Neural cell (in vitro differentiated cells): ENCODE results near the gene CCL27. TPM values are rescaled to one million over a fixed set of nuclear protein-coding genes. Genes with fewer than 3 reads are reported as not detected.

Experiments used
- H2AFZ ChIP-seq: fragments of 200-600, 300-800 bp; sonication (generic), shearing (Covaris generic); 2 replicates; pipeline ENCODE4 v1.6.0; 2014; ENCODE audit warnings: low read depth, mild to moderate bottlenecking, antibody characterized with exemption, low read length, moderate library complexity
- H3F3A ChIP-seq: fragments of 200-600 bp; shearing (Covaris generic); 2 replicates; pipeline ENCODE4 v1.6.1; 2016; ENCODE audit warnings: mild to moderate bottlenecking, moderate library complexity, mixed read lengths, antibody characterized with exemption, low read length; ENCODE audit not compliant: insufficient read depth, poor library complexity, severe bottlenecking
- H3K27ac ChIP-seq: fragments of 200-600, 300-800 bp; sonication (generic), shearing (Covaris generic); 2 replicates; pipeline ENCODE4 v1.5.1; 2014; ENCODE audit warnings: mild to moderate bottlenecking, low read length, moderate library complexity
- H3K27me3 ChIP-seq: fragments of 300-800, 200-600 bp; sonication (generic), shearing (Covaris generic); 2 replicates; pipeline ENCODE4 v1.6.0; 2014; ENCODE audit warnings: mild to moderate bottlenecking, low read depth, low read length, moderate library complexity; ENCODE audit not compliant: insufficient read depth
- H3K36me3 ChIP-seq: fragments of 300-800, 200-600 bp; sonication (generic), shearing (Covaris generic); 2 replicates; pipeline ENCODE4 v1.5.1; 2014; ENCODE audit warnings: mild to moderate bottlenecking, antibody characterized with exemption, low read length, moderate library complexity; ENCODE audit not compliant: insufficient read depth
- H3K4me2 ChIP-seq: fragments of 300-800, 200-600 bp; sonication (generic), shearing (Covaris generic); 2 replicates; pipeline ENCODE4 v1.6.0; 2014; ENCODE audit warnings: mild to moderate bottlenecking, low read length
- H3K4me3 ChIP-seq: fragments of 300-800, 200-600 bp; sonication (generic), shearing (Covaris generic); 2 replicates; pipeline ENCODE4 v1.5.1; 2014; ENCODE audit warnings: mild to moderate bottlenecking, low read length, moderate library complexity
- H3K79me2 ChIP-seq: fragments of 200-600 bp; shearing (Covaris generic); replicated peaks from 2 replicates; pipeline ENCODE4 v1.6.0; 2014; ENCODE audit warnings: mild to moderate bottlenecking, low read length, moderate library complexity; ENCODE audit not compliant: insufficient read depth
- H3K9ac ChIP-seq: fragments of 300-800, 200-600 bp; sonication (generic), shearing (Covaris generic); 2 replicates; pipeline ENCODE4 v1.6.1; 2016; ENCODE audit warnings: mild to moderate bottlenecking, low read length, mixed read lengths
- H3K9me2 ChIP-seq: fragments of 200-600 bp; shearing (Covaris generic); 2 replicates; pipeline ENCODE4 v1.6.1; 2016; ENCODE audit warnings: mild to moderate bottlenecking, low read length, mixed read lengths; ENCODE audit not compliant: insufficient read depth
- H3K9me3 ChIP-seq: fragments of 200-600, 300-800 bp; sonication (generic), shearing (Covaris generic); 2 replicates; pipeline ENCODE4 v1.6.1; 2016; ENCODE audit warnings: mild to moderate bottlenecking, mixed run types, low read length, moderate library complexity, mixed read lengths
- H4K20me1 ChIP-seq: fragments of 200-600 bp; shearing (Covaris generic); 2 replicates; pipeline ENCODE4 v1.6.1; 2016; ENCODE audit warnings: mild to moderate bottlenecking, mixed run types; ENCODE audit not compliant: insufficient read depth
- CTCF ChIP-seq: fragments of 450-650 bp; IDR thresholded peaks from 2 replicates; pipeline ENCODE4 v1.5.1; 2014; ENCODE audit warnings: antibody characterized with exemption, mild to moderate bottlenecking, moderate library complexity; ENCODE audit not compliant: poor library complexity, severe bottlenecking
- EP300 ChIP-seq: fragments of 450-650 bp; conservative IDR thresholded peaks from 2 replicates; pipeline ENCODE4 v1.6.1; 2014; ENCODE audit warnings: antibody characterized with exemption, mild to moderate bottlenecking, moderate library complexity; ENCODE audit not compliant: poor library complexity, severe bottlenecking
- EZH2 ChIP-seq: fragments of 200-600, 300-800 bp; shearing (Covaris generic), sonication (generic); IDR thresholded peaks from 2 replicates; pipeline ENCODE4 v1.6.1; 2014; ENCODE audit warnings: antibody characterized with exemption, low read length, borderline replicate concordance, mild to moderate bottlenecking; ENCODE audit not compliant: insufficient read depth, poor library complexity, severe bottlenecking
- MXI1 ChIP-seq: fragments of 450-650 bp; conservative IDR thresholded peaks from 2 replicates; pipeline ENCODE4 v1.6.1; 2014; ENCODE audit warnings: antibody characterized with exemption, mild to moderate bottlenecking; ENCODE audit not compliant: poor library complexity, severe bottlenecking
- POLR2AphosphoS5 ChIP-seq: IDR thresholded peaks from 2 replicates; pipeline ENCODE4 v1.6.1; 2012
- RAD21 ChIP-seq: fragments of 450-650 bp; conservative IDR thresholded peaks from 2 replicates; pipeline ENCODE4 v1.6.1; 2014; ENCODE audit warnings: antibody characterized with exemption, mild to moderate bottlenecking, moderate library complexity
- REST ChIP-seq: IDR thresholded peaks from 2 replicates; pipeline ENCODE4 v1.6.1; 2012; ENCODE audit warnings: borderline replicate concordance
- SMC3 ChIP-seq: fragments of 450-650 bp; conservative IDR thresholded peaks from 2 replicates; pipeline ENCODE4 v1.6.1; 2014; ENCODE audit warnings: antibody characterized with exemption, mild to moderate bottlenecking, moderate library complexity; ENCODE audit not compliant: poor library complexity
- TAF1 ChIP-seq: IDR thresholded peaks from 2 replicates; pipeline ENCODE4 v1.6.1; 2012; ENCODE audit warnings: low read depth
- polyA plus RNA-seq: library from polyadenylated mRNA; depleted of rRNA; stranded (reverse); fragments of >200 nt; gene quantifications from 2 replicates; pipeline ENCODE4 v1.2.3, GENCODE V29; 2014

CCL27 gene
- polyA plus RNA-seq, 1 donor from 2014 or later, result 0.82 TPM

- Histone ChIP-seq H3K9me2 (no peaks in the 10 kb centered on the region), H3K9me3 (no peaks in the 10 kb centered on the region), H3K4me2 (peak overlapping the region; percentile 95), H3K9ac (peak overlapping the region; percentile 90), H3F3A (no peaks in the 10 kb centered on the region), H3K36me3 (no peaks in the 10 kb centered on the region), H3K27ac (peak overlapping the region; percentile 89), H3K4me3 (peak overlapping the region; percentile 84), H3K79me2 (no peaks in the 10 kb centered on the region), H3K27me3 (no peaks in the 10 kb centered on the region), H4K20me1 (no peaks in the 10 kb centered on the region), H2AFZ (no peak overlapping the region)
- TF ChIP-seq EP300 (no peak), MXI1 (no peak), POLR2AphosphoS5 (no peak), REST (no peak), SMC3 (no peak)
Observed at GRCh38 chr9:34647651-34648050, 14.8 kb downstream of the CCL27 start.

GRCh38 chr9:34647084-34647403, 15.4 kb downstream of the CCL27 start:
- H2AFZ ChIP-seq, result peak overlapping the region; percentile 91
- no peaks in the 10 kb centered on the region for H3K27me3 ChIP-seq
- H4K20me1 ChIP-seq, result no peaks in the 10 kb centered on the region
- no peaks in the 10 kb centered on the region for H3K79me2 ChIP-seq
- H3K9me3 ChIP-seq, result no peaks in the 10 kb centered on the region
- peak overlapping the region; percentile 89 for H3K27ac ChIP-seq
- H3K9me2 ChIP-seq, result no peaks in the 10 kb centered on the region
- H3K4me2 ChIP-seq, result peak overlapping the region; percentile 95
- no peak for TF ChIP-seq CTCF
- no peak for TF ChIP-seq EP300
- TF ChIP-seq EZH2, result no peak
- no peak for TF ChIP-seq POLR2AphosphoS5
- no peak for TF ChIP-seq MXI1
- TF ChIP-seq REST, result no peak
- no peak for TF ChIP-seq RAD21
- no peak for TF ChIP-seq TAF1
- TF ChIP-seq SMC3, result no peak
- H3F3A ChIP-seq, result no peaks in the 10 kb centered on the region
- no peaks in the 10 kb centered on the region for H3K36me3 ChIP-seq
- peak overlapping the region; percentile 90 for H3K9ac ChIP-seq
- H3K4me3 ChIP-seq, result peak overlapping the region; percentile 84
